GM19372 (cell line): ENCODE data around the gene GLP2R.

Experiments
- ATAC-seq: cut with Tn5 transposase; IDR thresholded peaks from one replicate; pipeline ENCODE4 v1.9.1; 2021; ENCODE audit warnings: mild to moderate bottlenecking, low read depth, moderate library complexity; ENCODE audit not compliant: unreplicated experiment

The GLP2R gene

DNA sequence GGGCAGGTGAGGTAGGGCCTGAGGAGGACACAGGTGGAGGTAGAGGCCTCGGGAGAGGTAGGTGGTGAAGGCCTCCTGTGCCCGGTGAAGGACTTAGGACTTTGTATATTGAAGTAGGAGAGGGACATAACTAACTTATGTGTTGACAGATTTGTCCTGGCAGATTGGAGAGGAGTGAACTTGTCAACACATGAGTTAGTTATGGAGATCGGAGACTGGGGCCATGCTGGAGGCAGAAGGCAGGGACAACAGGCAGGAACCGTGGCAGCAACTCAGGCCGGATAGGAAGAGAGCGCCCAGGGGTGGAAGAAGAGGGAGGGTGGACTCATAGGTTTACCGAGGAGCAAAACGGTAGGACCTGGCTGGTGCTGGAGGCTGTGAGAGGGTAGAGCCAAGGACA lies 18.4 kb downstream of the GLP2R start:
- no peak for ATAC-seq

DNA sequence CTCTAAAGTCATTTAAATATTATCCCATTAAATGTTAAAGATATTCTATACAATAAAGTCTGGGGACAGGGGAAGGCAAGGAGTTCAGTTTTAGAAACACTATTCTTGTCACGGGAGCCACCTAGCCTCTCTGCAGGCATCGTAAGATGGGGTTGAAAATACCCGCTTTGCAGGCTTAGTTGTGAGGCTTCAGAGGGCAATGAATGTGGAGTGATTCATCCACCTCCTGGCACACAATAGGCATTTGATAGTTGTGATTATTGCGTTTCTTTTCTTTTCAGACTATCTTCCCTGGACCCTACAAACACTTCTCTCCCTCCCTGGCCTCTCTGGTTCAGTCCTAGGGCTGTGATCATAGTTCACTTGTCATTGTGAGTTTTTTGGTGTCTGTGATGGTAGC lies 19.6 kb downstream of the GLP2R start:
- ATAC-seq: no peak

DNA sequence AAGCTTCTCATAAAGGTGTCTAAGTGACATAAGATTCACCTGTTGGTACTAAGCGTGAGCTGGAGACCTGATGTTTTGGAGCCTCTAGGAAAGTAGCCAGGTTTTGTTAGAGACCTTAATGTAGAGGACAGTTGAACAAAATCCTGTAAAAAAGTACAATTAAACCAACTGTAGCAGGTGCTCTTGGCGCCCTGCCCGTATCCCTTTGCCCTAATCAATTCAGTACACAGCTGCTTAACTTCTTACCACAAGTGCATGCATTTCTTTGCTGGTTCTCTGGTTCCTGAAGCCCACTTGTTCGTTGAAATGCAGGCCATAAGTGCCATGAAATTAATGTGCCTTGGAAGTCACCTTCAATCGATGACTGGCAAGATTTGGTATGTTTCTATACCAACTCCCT lies 24.4 kb downstream of the GLP2R start:
- ATAC-seq: no peak

GRCh38 chr17:9854255-9854654 lies 28.5 kb downstream of the GLP2R start:
- no peak for ATAC-seq

GRCh38 chr17:9855036-9855435 lies 29.3 kb downstream of the GLP2R start:
- ATAC-seq: no peak

DNA sequence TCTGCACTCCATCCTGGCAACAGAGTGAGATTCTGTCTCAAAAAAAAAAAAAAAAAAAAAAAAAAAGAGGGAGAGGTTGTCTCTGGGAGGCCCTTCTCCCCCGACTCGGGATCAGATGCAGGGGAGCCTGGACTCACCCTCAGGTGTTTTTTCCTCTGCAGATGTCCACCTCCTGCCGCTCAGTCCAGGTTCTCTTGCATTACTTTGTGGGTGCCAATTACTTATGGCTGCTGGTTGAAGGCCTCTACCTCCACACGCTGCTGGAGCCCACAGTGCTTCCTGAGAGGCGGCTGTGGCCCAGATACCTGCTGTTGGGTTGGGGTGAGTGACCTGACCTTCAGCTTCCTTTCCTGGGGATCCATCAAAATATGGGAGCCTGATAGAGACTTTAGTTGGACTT lies 34.1 kb downstream of the GLP2R start:
- no peak for ATAC-seq

DNA sequence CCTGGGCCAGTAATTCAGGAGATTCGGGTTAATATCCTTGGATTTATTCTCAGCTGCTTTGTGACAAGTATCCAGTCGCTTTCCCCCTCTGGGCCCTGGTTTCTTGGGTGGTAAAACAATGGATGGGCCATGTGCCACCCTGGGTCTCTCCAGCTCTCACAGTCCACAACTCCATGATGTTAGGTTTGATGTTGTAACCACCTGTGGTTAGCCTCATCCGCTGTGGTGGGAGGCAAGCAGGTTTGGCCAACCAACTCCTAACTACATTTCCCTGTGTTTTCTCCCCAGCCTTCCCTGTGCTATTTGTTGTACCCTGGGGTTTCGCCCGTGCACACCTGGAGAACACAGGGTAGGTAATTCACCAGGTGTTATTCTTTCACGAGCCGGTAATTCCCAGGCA lies 35.1 kb downstream of the GLP2R start:
- ATAC-seq: no peak

DNA sequence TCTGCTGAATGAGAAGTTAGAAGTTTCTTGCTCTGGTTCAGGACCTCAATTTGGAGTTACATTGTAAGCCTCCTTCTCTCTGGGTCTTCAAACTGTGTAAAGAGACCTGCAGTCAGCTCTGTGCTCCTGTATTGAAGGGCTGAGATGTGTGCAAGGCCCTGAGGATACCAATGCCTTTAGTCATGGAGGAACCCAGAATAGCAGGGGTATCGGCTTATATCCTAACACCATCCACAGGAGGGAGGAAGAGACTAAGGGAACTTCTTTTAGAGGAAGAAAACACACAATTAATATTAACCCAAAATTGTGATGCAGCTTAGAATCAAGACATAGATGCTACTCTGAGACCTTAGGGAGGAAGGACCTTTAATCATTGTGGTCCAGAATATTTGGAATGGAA lies 36.5 kb downstream of the GLP2R start:
- no peak for ATAC-seq

DNA sequence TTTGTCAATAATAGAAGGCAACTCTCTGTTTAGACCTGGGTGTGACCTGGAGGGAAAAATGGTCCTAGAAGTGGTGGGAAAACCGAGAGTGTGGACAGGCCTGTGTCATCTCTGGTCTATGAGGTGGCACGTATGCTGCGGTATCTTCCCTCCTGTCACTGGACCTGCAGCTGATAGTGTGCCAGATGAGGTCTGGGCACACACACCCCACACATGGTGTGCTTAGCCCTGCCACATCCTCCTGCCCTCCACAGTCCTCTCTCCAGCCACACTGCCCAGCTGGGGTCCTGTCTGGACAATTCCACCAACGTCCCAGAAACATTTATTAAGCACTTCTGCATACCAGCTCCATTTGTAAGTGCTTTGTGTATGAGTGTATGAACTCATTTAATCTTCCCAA lies 37.2 kb downstream of the GLP2R start:
- no peak for ATAC-seq

DNA sequence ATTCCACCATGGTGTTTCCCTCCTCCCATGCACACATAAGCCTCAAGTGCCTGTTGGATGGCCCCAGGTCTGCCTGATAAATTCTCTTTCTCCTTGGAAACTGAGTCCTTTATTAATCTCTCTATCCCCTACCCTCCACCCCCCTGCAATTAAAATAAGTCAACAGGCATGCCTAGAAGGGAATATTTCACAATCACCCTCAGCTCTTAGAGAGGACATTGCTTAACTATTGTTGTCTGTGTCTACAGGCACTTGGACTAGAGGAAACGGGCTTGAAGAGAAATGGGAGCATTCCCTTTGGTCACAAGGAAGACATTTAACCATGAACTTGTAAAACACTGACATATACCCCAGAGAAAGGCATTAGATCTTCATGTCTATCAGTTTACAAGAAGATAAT lies 39.9 kb downstream of the GLP2R start:
- ATAC-seq: no peak

- no peak for ATAC-seq
Measured at GRCh38 chr17:9868552-9868951, 42.8 kb downstream of the GLP2R start.

- ATAC-seq: no peak
Measured at GRCh38 chr17:9872852-9873251, 47.1 kb downstream of the GLP2R start.

GRCh38 chr17:9874722-9875121 lies 49.0 kb downstream of the GLP2R start:
- no peak for ATAC-seq

GRCh38 chr17:9875441-9875840 lies 49.7 kb downstream of the GLP2R start:
- no peak for ATAC-seq

- no peak for ATAC-seq
Measured at GRCh38 chr17:9878356-9878755, 52.6 kb downstream of the GLP2R start.

DNA sequence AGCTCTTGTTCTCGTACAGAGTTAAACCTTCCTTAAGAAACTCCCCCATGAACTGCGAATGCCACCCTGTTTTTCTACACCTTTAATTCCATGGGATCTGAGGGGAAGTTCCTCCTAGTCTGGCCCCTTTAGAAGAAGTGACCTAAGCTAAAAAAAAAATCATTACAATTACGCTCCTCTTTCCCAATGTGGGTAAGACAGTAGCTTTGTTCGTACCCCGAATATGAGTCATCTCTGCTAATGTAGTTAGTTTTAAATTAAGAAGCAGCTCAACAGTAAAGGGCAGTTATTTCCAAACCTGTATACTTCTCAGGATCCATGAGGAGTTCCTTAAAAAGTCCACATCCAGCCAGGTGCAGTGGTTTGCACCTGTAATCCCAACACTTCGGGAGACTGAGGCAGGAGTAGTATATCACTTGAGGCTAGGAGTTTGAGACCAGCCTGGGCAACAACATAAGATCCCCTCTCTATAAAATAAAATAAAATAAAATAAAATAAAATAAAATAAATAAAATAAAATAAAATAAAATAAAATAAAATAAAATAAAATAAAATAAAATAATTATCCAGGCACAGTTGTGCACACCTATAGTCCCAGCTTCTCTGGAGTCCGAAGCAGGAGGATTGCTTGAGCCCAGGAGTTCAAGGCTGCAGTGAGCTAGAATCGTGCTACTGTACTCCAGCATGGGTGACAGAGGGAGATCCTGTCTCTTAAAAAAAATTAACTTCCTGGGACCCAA lies 53.2 kb downstream of the GLP2R start:
- no peak for ATAC-seq

DNA sequence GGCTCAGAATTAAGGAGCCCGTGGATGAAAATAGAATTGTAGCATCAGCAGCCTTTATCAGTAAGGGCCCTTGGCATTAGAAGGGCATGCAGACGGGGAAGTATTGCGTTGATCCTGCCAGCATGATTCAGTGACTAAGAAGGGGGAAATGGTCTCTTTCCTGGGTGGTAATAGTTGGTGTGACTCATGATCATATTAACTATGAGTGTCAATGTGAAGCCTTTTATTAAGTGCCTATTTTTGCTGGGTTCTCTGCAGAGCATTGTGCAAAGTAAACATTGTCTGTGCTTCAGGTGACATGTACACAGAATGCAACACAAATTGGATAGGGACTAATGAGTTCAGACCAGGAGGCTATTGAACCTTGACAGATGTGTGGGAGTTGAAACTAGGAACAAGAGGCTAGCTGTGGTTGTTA lies 54.9 kb downstream of the GLP2R start:
- no peak for ATAC-seq

DNA sequence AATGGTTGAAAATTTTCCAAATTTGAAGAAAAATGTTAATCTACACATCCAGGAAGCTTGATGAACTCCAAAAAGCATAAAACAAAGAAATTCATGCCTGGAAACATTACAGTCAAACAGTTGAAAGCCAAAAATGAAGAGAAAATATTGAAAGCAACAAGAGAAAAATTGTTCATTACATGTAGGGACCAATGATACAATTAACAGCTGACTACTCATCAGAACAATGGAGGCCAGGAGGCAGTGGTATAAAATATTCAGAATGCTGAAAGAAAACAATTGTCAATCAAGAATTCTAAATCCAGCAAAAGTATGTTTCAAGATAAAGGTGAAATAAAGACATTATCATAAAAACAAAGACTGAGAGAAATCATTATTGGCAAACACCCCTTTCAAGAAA lies 57.7 kb downstream of the GLP2R start:
- ATAC-seq: no peak

DNA sequence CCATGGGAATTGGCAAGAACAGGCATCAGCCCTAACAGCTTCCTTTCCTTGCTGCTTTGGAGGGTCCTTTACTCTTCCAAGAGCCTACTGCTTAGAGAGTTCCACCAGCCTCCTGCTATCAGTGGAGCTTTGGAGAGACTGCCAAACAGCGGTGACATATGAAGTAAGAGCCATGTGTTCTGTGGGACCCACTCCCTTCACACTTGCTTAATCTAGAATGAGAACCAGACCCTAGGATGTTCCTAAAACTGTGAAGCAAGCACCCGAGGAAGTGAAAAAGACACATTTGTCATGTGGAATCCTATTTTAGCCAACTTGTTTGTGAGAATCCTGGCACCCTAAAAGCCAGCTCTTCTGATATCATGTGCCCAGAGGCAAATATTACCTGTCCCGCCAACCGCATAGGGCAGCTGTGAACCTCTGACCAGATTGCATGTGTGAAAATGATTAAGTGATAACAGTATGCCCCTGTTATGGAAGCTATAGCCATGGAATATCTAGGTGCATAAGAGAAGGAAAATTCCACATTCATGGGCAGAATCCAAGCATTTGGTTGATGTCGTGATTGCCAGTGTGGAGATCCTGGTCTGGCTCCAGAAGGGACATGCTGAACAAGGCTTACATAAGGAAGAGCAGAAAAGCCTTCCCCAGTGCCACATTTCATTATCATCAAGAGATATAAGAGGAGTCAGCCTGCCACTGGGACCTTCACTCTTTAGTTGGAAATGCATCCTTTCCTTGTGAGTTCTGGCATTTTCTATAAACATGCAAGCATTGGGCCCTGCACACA lies 60.6 kb downstream of the GLP2R start:
- no peak for ATAC-seq

GRCh38 chr17:9887508-9887907 lies 61.8 kb downstream of the GLP2R start:
- ATAC-seq: no peak

GRCh38 chr17:9890124-9890523 lies 64.4 kb downstream of the GLP2R start:
- ATAC-seq: no peak

DNA sequence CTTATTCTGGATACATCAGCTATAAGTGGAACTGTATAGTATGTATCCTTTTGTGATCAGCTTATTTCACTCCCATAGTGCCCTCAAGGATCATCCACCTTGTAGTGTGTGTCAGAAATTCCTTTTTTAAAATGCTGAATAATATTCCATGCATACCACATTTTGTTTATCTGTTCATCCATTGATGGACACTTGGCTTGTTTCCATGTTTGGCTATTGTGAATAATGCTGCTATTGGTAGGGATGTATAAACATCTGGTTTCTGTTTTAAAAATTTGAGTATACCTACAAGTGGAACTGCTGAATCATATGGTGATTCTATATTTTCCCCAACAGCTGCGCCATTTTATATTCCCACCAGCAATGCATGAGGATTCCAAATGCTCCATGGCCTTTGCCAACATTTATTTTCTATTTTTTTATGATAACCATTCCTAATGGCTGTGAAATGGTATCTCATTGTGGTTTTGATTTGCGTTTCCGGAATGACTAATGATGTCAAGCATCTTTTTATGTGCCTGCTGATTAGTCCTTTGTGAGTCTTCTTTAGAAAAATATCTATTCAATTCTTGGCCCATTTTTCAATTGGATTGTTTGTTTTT lies 67.8 kb downstream of the GLP2R start:
- ATAC-seq: no peak
